ENCODE data around the gene TMEM174.

Gene TMEM174, protein sequence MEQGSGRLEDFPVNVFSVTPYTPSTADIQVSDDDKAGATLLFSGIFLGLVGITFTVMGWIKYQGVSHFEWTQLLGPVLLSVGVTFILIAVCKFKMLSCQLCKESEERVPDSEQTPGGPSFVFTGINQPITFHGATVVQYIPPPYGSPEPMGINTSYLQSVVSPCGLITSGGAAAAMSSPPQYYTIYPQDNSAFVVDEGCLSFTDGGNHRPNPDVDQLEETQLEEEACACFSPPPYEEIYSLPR

DNA sequence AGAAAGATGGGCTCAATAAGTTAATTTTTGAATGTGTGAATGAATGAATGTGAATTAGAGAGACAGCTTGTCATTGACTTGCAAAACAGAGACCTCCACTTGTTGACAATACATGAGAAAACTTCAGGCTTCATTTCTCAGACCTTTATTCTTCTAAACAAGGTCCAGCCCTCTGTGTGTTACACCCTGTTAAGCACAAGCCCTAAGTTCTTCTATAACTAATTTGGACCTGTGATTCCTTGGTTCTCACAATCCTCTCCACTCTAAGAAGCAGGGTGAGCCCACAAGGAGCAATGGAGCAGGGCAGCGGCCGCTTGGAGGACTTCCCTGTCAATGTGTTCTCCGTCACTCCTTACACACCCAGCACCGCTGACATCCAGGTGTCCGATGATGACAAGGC lies at the start of gene TMEM174:
Gene TMEM174 (plus strand): TSS at position 243 of the 400 bp plus-strand sequence. CDS start 51 bp downstream, at position 294.
- no peak for DNase-seq (ENCODE audit: low read depth, low spot score)
- no peak within 1 kb of the TSS for H3K27ac ChIP-seq

DNA sequence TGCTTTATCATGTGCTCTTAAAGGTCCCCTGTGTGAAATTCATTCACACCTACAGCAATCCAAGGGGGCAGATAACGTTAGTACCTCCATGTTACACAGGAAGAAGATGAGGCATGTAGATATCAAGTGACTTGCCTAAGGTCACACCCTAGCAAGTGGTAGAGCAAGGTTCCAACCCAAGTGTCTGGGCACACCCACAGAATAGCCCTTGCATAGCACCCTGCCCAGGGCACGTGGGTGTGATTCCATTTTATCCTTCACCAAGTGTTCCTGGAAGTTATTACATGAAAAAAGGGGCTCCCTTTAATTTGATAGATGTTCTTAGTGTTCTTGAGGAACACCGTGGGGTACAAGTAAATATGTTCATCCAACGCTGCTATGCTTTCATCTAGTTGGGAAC lies 47.7 kb upstream of the TMEM174 start:
- no peak for DNase-seq (ENCODE audit: low read depth, low spot score)
- H3K27ac ChIP-seq = no peak overlapping the region

DNA sequence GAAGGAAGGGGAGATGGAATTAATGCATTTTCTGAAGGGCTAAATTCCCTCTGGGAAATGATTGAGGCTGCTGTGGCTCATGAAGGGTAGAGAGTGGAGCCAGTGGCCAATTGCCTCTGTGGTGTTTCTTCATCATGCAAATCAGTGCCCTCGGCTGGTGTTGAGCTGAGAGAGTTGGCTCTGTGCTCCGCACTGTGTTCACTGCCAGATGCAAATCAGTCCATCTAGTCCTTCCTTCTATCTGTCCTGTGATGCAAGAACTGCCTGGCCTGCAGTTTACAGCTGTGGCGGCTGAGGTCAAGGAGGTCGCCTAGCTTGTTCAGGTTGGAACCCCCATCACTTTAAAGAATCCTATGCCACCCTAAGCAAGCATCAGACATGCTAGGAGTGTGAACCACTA lies 46.6 kb upstream of the TMEM174 start:
- no peak overlapping the region for H3K27ac ChIP-seq

GRCh38 chr5:73126957-73127356 lies 46.0 kb upstream of the TMEM174 start:
- H3K27ac ChIP-seq = no peak overlapping the region
- no peak for DNase-seq (ENCODE audit: low read depth, low spot score)

More for the DNA sequence above, 46.6 kb upstream of the TMEM174 start:
- DNase-seq (ENCODE audit: low read depth, low spot score) = no peak

DNA sequence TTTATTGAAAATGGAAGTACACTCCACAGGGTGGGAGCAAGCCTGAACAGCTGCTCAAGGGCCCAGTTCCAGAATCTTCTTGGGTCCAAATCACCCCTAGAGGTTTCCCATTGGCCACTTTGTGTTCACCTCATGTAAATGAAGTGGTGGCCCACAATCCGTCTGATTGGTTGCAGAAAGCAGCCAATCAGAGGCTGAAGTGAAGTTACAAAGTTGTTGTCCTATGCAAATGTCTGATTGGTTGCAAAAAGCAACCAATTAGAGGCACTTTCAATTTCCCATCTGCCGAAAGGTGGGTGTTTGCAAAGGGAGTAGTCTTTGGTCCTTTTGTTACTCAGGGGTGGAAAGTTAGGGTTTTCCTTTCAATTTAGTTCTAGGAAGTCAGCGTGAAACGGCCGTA lies 43.9 kb upstream of the TMEM174 start:
- H3K27ac ChIP-seq = no peak overlapping the region
- DNase-seq (ENCODE audit: low read depth, low spot score) = no peak

- no peak for DNase-seq (ENCODE audit: low read depth, low spot score)
- no peak overlapping the region for H3K27ac ChIP-seq
Observed at GRCh38 chr5:73130811-73131210, 42.2 kb upstream of the TMEM174 start.

DNA sequence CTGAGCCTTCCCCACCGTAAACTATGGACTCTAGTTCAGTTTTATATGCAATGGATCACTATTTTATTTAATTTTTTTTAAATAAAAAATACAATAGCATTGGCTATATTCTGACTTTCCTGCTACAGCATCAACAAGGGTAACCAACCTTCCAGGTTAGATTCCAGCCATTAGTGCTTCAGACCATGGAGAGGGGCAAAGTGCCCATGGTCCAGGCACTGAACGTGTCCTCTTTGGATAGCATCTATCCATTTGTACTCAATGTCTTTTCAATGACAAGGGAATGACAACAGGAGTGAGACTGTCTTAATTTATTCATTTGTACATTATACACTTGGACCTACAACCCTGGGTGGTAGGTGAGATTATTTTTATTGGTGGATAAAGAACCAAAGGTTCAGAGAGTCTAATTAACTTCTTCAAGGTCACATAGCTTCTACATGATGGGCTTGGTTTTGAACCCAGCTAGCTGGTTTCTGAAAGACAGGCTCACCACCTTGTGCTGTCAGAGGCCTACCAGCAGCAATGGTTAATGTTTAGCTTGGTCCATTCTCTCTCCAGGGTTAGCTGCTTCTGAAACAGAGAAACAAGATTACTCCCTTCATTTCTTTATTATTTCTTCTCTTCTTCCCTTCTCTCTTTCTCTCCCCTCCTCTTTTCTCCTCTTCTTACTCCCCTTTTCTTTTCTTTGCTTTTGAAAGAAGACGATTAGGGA lies 41.1 kb upstream of the TMEM174 start:
- DNase-seq (ENCODE audit: low read depth, low spot score) = no peak
- no peak overlapping the region for H3K27ac ChIP-seq

DNA sequence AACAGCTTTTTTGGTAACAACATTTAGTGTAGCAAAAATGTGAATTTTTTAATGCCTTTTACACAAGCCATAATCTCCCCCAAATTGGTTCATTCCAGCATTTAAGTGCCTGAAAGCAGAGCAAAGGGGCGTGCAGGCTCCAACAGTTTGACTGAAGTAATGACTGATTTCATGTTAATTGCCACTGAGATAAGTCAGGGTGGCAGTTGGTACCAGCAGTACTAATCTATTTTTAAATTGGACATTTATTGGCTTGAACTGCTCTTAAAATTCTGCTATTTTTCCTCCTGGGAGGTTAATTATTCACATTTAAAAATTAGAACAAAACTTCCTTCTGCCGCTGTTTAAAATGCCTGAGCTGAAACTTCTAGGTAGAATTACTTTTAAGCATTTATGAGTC lies 40.2 kb upstream of the TMEM174 start:
- no peak overlapping the region for H3K27ac ChIP-seq
- DNase-seq (ENCODE audit: low read depth, low spot score) = no peak

DNA sequence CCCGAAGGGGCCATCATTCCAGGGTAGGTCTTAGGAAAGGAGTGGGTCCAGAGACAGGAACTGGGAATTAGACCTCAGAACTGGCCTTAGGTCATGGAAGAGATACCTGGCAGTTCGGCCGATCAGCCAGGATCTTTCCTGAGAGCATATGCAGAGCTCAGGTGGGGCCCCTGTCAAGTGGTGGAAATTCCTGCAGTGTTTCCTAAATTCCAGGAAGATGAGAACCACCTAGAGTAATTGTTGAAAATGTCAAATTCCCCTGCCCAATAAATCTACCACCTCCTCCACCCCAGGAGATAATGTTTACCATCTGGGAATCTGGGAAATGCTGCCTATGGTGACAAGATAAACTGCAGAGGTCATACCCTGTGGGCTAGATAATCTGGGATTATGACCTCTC lies 38.0 kb upstream of the TMEM174 start:
- no peak for DNase-seq (ENCODE audit: low read depth, low spot score)
- H3K27ac ChIP-seq = no peak overlapping the region

DNA sequence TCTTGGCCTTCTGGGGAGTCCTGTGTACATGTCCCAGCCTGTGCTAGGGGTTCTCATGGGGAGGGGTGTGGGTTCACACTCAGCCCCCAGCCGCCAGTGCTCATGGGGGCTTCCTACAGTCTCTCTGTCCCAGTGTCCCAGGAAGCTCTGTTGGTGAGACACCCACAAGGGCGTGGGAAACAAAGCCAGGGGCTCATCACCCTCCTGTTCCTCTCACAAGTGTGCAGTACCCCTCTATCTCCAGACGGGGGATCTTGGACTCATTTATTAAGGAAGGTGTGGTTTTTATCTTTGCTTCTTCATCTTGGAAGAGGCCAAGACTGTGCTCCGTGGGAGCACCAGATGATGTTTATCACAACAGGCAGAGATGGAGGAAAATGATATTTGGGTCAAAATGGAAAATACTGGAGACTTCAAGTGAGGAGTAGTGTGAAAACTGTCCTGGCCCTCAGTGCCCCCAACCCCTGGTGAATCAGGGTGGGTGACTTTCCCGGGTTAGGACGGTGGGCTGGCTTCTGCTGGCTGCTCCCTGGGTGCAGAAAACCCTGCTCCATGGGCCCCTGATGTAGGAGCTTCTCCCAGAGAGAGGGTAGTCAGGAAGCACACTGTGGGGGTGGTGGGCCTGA lies 37.5 kb upstream of the TMEM174 start:
- no peak overlapping the region for H3K27ac ChIP-seq
- DNase-seq (ENCODE audit: low read depth, low spot score) = no peak

DNA sequence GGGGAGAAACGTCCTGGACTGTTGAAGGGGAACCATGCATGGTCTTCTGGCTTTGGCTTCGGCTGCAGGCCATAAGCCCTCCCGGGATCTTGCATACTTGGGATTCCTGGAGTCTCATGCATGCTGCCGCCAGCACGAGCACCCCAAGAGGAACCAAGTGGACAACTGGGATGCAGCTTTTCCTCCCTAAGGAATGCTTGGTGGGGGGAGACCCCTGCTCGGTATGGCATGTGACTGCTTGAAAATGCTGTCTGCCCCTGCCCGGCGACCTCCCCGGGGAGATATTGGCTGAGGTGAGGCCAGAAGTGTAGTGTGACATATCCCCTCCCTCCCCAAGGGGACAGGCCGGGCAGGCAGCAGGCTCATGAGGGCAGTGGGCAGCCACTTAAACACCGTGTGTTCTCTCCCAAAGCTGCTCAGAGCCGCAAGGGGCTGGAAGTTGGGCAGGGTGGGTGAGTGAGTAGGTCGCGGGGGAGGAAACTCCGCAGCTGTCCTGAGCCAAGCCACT lies 36.9 kb upstream of the TMEM174 start:
- DNase-seq (ENCODE audit: low read depth, low spot score) = no peak
- no peak overlapping the region for H3K27ac ChIP-seq

DNA sequence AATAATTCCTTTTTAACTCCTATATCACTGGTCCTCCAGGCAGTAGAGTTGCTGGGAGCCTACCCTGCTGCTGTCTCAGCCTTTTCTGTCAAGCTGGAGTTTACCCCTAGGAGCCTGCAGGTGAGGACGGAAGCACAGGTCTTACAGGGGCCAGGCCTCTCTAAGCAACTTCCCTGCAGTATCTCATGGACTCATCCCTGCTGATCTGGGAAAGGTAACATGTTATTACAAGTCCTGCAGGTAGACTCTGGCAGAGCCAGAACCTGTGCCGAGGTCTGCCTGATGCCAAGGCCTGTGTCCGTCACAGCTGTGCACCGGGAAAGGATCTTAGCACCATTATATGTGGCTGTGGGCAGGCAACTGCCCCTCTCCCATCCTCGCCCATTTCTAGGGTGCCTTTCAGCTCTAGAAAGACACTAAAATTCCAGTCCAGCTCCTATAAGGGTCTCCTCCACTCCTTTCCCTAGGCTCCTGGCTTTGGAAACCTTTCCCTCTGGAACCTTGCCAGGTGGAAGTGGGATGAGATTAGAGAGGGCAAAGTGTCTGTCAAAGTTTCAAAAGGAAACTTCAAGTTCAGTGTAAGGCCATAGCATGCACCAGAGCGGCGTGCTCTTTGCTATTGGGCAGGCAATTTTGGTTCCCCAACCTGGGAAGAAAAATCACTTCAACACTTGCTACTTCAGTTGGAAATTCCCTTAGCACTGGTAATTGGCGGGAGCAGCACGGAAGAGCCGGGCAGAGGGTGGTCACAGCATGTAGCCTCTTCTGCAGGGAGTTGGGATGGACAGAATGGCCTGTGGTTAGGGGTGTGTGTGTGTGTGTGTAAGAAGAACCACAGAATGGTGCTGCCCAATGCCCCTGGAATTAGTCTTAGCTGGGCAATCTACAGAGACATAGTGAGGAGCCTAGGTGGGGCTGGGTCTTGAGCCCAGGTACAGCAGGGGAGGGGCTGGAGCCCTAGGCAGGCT lies 35.1 kb upstream of the TMEM174 start:
- DNase-seq (ENCODE audit: low read depth, low spot score) = no peak
- H3K27ac ChIP-seq = no peak overlapping the region

DNA sequence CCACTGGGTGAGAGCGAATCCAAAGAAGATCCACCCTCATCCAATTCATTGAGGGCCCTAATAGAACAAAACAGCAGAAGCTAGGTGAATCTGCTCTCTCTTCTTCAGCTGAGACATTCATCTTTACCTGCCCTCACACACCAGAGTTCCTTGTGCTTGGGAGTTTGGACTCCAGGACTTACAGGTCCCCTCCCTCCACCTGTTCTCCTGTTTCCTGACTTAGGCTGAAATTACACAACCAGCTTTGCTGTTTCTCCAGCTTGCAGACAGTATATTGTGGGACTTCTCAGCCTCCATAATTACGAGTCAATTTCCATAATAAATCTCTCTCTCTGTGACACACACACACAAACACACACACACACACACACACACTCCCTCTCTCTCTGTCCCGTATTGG lies 33.5 kb upstream of the TMEM174 start:
- no peak overlapping the region for H3K27ac ChIP-seq
- DNase-seq (ENCODE audit: low read depth, low spot score) = no peak

DNA sequence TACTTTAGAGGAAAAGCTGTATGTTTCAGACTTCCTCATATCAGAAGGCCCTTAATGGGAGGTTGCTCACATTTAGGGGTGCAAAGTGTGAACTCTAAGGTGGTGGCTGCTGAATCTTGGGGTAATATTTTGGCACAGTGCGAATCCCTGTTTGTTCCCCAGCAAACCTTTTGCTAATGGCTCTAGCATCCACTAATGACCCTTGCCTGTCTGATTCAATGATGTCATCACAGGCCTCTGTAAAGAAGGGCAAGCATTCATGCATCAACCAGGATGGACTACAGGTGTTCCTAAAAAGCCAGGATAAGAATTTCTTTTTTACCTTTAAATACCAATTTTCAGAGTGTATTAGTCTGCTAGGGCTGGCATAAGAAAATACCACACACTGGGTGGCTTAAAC lies 32.2 kb upstream of the TMEM174 start:
- DNase-seq (ENCODE audit: low read depth, low spot score) = no peak
- no peak overlapping the region for H3K27ac ChIP-seq

DNA sequence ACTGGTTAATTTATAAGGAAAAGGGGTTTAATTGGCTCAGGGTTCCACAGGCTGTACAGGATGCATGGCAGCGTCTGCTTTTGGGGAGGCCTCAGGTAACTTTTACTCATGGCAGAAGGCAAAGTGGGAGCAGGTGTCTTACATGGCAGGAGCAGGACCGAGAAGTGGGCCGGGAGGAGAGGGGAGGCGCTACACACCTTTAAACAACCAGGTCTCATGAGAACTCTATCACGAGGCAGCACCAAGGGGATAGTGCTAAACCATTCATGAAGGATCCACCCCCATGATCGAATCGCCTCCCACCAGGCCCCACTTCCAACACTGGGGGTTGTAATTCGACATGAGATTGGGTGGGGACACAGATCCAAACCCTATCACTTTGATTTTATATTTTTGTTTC lies 31.0 kb upstream of the TMEM174 start:
- H3K27ac ChIP-seq = no peak overlapping the region
- no peak for DNase-seq (ENCODE audit: low read depth, low spot score)

DNA sequence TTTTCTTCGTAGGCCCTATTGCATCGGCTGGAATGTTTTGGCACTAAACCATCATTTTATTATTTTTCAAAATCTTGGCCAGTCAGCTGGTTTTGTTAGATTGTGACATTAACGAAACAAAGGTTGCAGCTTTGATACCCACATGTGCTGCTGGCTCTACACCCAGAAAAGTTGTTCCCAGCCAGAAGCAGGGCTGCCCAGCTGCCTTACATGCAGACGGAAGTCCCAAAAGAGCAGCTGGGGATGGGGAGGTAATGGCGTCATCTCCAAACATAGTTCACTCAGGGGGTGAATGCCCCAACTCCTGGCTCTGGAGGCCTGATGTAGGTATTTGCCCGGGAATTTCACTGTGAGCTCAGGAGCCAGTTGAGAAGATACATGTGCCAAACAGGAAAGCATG lies 29.3 kb upstream of the TMEM174 start:
- DNase-seq (ENCODE audit: low read depth, low spot score) = no peak
- H3K27ac ChIP-seq = no peak overlapping the region

- DNase-seq (ENCODE audit: low read depth, low spot score) = no peak
- no peak overlapping the region for H3K27ac ChIP-seq
Observed at GRCh38 chr5:73149540-73149939, 23.5 kb upstream of the TMEM174 start.

DNA sequence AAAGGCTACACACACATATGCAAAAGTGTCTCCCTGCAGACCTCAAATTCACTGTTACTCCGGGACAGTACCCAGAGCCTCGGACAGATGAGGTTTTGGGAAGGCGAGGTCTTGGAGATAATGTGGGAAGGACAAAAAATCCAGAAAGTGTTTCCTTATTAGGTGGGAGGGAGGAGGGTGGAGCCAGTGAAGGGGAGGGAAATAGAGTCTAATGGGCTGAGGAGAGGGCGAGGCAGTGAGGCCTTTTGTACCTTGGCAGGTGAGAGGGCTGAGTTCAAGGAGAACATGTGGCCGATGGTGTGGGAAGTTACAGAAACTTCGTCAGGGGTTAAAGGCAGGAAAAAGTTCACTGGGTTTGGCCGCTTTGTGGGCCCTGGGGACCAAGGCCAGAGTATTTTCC lies 22.1 kb upstream of the TMEM174 start:
- no peak for DNase-seq (ENCODE audit: low read depth, low spot score)
- H3K27ac ChIP-seq = no peak overlapping the region

DNA sequence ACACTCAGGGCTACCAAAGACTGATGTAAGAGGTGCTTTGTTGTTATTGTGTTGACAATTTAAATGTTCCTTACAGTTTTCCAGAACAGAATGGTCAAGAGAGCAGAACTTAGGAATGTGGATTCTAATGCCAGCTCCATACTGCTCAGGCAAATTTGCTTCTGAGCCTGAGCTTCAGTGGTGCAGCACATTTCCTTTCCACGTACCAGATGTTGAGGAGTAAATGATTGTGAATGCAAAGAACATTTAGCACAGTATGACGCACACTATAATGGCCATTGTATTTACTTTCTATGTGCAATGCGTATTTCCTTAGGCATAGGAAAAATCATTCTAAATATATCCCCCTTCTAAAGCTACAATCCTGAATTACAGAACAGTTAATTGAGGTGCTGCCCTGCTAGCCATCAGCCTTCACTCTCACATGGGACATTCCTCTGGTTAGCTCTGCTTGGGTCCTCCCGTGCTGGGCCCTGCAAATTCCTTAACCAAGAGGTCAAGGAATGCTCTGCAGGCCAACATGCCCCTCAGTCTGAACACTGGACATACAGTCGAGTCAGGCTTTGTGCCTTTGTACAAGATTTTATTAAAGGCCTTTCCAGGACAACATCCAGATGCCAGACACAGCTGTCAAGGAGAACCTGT lies 21.1 kb upstream of the TMEM174 start:
- no peak overlapping the region for H3K27ac ChIP-seq
- DNase-seq (ENCODE audit: low read depth, low spot score) = no peak
